Stimulated activated CD8-positive, alpha-beta memory T cell treated with anti-CD3 and anti-CD28 coated beads, Interleukin-4, amount 100 ng/mL, for 48 hours (primary cell): ENCODE data around the gene FBXW2.

Experiments
- DNase-seq: peaks from one replicate; pipeline ENCODE4 v3.0.0-alpha.2; 2020

Gene FBXW2

GRCh38 chr9:120712539-120713031 is 80.6 kb downstream of the FBXW2 start:
- DNase-seq = no peak

DNA sequence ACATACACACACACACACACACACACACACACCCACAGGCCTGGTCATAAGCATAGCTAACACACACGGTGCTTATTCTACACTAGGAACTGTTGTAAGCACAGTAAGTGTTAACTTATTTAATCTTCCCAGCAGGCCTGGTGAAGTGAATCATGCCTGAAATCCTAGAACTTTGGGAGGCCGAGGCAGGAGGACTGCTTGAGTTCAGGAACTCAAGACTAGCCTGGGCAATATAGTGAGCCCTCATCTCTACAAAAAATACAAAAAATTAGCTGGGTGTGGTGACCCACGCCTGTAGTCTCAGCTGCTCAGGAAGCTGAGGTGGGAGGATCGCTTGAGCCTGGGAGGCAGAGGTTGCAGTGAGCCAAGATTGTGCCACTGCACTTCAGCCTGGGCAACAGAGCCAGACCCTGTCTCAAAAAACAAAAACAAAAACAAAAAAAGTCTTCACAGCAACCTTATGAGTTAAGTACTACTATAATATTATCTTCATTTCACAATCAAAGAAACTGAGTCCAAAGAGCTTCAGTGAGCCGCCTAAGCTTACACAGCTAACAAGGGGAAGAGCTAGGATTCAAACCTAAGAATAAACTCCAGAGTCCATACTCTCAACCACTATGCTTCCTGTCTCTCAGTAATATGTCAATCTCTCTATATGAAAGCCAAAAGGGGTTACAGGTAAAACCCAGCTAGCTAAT is 81.2 kb downstream of the FBXW2 start:
- no peak for DNase-seq

DNA sequence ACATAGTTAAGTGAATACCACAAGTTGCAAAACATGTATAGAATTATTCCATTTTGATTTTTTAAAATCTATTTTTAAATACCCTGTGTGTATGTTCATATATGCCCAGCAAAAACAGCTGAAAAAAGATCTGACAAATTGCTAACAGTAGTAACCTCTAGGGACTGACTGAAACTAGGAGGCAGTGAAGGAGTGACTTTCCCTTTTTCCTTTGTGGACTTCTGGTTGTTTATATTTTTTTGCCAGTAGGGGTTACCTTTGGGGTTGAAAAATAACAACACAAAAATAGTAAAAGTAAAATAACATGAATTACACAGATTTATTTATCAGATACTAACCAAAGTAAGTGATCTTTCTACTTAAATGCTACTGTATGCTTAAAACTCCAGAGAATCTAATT is 81.9 kb downstream of the FBXW2 start:
- no peak for DNase-seq

GRCh38 chr9:120710110-120710981 is 82.9 kb downstream of the FBXW2 start:
- no peak for DNase-seq

DNA sequence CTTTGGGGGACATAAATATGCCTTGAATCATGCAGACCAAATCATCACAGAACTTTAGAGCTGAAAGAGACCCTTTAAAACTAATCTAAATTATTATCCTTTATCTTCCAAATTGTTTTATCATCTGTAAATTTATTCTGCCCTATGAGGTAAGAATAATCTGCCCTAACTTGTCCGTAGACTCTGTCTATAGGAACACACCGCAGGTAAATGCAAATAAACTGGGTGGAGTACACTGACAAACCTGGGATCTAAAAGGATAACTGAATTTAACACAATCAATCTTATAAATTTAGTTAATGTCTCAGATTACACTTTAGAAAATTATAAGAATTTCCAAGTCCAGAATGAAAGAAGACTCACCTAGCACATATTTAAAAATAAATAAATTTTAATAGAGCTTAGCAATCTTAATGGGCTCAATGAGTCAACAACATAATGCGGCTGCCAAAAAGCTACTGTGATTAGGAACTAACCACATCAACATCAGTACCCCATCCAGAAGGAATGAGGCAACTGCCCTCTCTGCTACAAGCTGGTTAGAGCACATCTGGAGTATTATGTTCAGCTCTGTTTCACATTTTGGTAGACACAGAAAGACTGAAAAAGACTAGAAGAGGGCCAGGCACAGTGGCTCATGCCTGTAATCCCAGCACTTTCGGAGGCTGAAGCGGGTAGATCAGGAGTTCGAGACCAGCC is 84.5 kb downstream of the FBXW2 start:
- no peak for DNase-seq

- no peak for DNase-seq
These were observed 86.0 kb downstream of the FBXW2 start for GRCh38 chr9:120707170-120707569.
